Measurements from ENCODE around the gene DLL3.

Gene DLL3

DNA sequence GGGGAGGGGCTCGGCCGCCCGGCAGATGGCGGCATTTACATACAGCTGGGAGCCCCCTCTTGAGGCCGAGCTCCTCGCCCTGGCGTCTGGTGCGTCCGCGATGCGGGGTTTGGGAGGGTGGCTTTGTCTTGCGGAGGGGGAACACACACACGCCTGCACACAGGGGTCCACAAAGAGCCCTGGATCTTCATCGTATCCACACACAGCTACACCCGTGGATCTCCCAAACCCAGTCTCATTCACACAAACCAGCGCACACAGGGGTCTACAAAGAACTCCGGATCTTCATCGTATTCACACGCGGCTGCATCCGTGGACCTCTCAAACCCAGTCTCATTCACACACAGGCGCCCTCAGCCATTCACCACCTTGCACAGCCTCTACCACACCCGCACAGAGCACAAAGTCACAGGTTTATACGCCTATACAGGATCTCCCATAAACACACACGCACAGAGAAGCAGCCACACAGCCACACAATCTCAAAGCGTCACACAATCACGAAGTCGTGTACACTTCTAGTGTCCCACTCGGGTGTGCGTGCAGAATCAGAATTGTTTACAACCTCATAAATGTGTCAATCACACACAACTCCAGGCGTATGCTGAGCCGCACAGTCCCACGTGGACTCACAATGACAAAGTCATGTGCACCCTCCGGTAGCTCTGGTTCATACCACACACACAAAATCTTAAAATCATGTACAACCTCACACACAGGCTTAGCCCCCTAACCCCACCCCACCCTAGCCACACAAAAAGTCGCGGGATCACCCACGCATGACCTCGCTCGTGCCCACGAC, 550 bp upstream of the DLL3 start (continued):
- TF ChIP-seq, protein P1, sequence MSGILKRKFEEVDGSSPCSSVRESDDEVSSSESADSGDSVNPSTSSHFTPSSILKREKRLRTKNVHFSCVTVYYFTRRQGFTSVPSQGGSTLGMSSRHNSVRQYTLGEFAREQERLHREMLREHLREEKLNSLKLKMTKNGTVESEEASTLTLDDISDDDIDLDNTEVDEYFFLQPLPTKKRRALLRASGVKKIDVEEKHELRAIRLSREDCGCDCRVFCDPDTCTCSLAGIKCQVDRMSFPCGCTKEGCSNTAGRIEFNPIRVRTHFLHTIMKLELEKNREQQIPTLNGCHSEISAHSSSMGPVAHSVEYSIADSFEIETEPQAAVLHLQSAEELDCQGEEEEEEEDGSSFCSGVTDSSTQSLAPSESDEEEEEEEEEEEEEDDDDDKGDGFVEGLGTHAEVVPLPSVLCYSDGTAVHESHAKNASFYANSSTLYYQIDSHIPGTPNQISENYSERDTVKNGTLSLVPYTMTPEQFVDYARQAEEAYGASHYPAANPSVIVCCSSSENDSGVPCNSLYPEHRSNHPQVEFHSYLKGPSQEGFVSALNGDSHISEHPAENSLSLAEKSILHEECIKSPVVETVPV (CRISPR knock-in tag; IDR thresholded peaks at IDR 0.05), result no peak
- no peak for TF ChIP-seq GLIS3 (CRISPR knock-in tag; IDR thresholded peaks at IDR 0.05)

DNA sequence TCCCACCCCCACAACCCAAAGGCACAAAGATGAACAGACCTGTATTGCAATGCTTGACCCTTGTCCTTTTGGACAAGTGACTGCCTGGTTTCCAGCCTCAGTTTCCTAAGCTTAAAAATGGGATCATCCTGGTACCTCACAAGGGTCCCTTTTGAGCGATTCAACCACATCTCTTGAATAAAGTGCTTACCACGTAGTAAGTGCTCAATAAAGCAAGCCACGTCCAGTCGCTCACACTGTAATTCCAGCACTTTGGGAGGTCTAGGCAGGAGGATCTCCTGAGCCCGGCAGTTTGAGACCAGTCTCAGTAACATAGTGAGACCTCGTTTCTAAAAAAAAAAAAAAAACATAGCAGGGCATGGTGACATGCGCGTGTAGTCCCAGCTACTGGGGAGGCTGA, 1.2 kb downstream of the DLL3 start:
- no peak for ATAC-seq
- TF ChIP-seq SNAI2 (CRISPR knock-in tag; IDR thresholded peaks at IDR 0.05), result no peak
- no peak for TF ChIP-seq ZFP30 (CRISPR knock-in tag; IDR thresholded peaks at IDR 0.05)
- TF ChIP-seq, protein P2, sequence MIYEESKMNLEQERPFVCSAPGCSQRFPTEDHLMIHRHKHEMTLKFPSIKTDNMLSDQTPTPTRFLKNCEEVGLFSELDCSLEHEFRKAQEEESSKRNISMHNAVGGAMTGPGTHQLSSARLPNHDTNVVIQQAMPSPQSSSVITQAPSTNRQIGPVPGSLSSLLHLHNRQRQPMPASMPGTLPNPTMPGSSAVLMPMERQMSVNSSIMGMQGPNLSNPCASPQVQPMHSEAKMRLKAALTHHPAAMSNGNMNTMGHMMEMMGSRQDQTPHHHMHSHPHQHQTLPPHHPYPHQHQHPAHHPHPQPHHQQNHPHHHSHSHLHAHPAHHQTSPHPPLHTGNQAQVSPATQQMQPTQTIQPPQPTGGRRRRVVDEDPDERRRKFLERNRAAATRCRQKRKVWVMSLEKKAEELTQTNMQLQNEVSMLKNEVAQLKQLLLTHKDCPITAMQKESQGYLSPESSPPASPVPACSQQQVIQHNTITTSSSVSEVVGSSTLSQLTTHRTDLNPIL (CRISPR knock-in tag; IDR thresholded peaks at IDR 0.05; ENCODE audit: low read depth), result no peak
- TF ChIP-seq, protein P1 (CRISPR knock-in tag; IDR thresholded peaks at IDR 0.05), result no peak
- no peak for TF ChIP-seq ZFP3 (CRISPR knock-in tag; IDR thresholded peaks at IDR 0.05)
- TF ChIP-seq BACH2 (CRISPR knock-in tag; IDR thresholded peaks at IDR 0.05; ENCODE audit: borderline replicate concordance), result no peak
- no peak for TF ChIP-seq TOX (CRISPR knock-in tag; IDR thresholded peaks at IDR 0.05; ENCODE audit: borderline replicate concordance)
- TF ChIP-seq, protein P3, sequence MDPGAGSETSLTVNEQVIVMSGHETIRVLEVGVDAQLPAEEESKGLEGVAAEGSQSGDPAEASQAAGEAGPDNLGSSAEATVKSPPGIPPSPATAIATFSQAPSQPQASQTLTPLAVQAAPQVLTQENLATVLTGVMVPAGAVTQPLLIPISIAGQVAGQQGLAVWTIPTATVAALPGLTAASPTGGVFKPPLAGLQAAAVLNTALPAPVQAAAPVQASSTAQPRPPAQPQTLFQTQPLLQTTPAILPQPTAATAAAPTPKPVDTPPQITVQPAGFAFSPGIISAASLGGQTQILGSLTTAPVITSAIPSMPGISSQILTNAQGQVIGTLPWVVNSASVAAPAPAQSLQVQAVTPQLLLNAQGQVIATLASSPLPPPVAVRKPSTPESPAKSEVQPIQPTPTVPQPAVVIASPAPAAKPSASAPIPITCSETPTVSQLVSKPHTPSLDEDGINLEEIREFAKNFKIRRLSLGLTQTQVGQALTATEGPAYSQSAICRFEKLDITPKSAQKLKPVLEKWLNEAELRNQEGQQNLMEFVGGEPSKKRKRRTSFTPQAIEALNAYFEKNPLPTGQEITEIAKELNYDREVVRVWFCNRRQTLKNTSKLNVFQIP (CRISPR knock-in tag; IDR thresholded peaks at IDR 0.05; ENCODE audit: borderline replicate concordance, low read depth), result no peak
- TF ChIP-seq ARNTL (CRISPR knock-in tag; IDR thresholded peaks at IDR 0.05; ENCODE audit: borderline replicate concordance, low read depth), result no peak
- no peak for TF ChIP-seq PPARA (CRISPR knock-in tag; IDR thresholded peaks at IDR 0.05; ENCODE audit: borderline replicate concordance)
- no peak for TF ChIP-seq ZNF70 (CRISPR knock-in tag; IDR thresholded peaks at IDR 0.05)
- no peak for TF ChIP-seq GLIS3 (CRISPR knock-in tag; IDR thresholded peaks at IDR 0.05)
- TF ChIP-seq ZNF565 (CRISPR knock-in tag; conservative IDR thresholded peaks at IDR 0.05; ENCODE audit: low read depth), result no peak
- no peak for TF ChIP-seq RARB (CRISPR knock-in tag; IDR thresholded peaks at IDR 0.05)
- TF ChIP-seq TCF4 (CRISPR knock-in tag; IDR thresholded peaks at IDR 0.05; ENCODE audit: borderline replicate concordance), result no peak
- no peak for TF ChIP-seq ISL1 (CRISPR knock-in tag; IDR thresholded peaks at IDR 0.05)

DNA sequence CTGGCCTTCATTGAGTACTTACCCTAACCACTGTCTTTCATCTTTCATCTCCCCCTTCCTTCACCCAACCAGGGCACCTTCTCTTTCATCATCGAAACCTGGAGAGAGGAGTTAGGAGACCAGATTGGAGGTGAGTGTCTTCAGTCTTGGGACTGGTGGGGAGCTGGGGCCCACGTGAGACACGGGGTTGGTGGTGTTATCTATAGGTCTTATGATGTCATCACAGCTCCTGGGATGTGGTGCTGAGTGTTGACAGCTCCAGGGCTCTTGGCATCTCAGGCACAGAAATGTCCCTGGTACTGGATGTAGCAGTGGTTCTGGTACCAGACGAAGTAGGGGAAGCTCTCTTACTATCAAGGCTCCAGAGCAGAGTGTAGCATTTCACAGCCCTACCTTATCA, 1.8 kb downstream of the DLL3 start:
- ATAC-seq, result no peak
- TF ChIP-seq ZC3H10 (CRISPR knock-in tag; IDR thresholded peaks at IDR 0.05), result no peak
- no peak for TF ChIP-seq OSR1 (CRISPR knock-in tag; IDR thresholded peaks at IDR 0.05)
- TF ChIP-seq, protein P3 (CRISPR knock-in tag; IDR thresholded peaks at IDR 0.05; ENCODE audit: borderline replicate concordance, low read depth), result no peak
- TF ChIP-seq ZNF70 (CRISPR knock-in tag; IDR thresholded peaks at IDR 0.05), result no peak
- no peak for TF ChIP-seq SNAI2 (CRISPR knock-in tag; IDR thresholded peaks at IDR 0.05)
- TF ChIP-seq, protein P4, sequence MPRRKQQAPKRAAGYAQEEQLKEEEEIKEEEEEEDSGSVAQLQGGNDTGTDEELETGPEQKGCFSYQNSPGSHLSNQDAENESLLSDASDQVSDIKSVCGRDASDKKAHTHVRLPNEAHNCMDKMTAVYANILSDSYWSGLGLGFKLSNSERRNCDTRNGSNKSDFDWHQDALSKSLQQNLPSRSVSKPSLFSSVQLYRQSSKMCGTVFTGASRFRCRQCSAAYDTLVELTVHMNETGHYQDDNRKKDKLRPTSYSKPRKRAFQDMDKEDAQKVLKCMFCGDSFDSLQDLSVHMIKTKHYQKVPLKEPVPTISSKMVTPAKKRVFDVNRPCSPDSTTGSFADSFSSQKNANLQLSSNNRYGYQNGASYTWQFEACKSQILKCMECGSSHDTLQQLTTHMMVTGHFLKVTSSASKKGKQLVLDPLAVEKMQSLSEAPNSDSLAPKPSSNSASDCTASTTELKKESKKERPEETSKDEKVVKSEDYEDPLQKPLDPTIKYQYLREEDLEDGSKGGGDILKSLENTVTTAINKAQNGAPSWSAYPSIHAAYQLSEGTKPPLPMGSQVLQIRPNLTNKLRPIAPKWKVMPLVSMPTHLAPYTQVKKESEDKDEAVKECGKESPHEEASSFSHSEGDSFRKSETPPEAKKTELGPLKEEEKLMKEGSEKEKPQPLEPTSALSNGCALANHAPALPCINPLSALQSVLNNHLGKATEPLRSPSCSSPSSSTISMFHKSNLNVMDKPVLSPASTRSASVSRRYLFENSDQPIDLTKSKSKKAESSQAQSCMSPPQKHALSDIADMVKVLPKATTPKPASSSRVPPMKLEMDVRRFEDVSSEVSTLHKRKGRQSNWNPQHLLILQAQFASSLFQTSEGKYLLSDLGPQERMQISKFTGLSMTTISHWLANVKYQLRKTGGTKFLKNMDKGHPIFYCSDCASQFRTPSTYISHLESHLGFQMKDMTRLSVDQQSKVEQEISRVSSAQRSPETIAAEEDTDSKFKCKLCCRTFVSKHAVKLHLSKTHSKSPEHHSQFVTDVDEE (CRISPR knock-in tag; IDR thresholded peaks at IDR 0.05), result no peak
- TF ChIP-seq TOX (CRISPR knock-in tag; IDR thresholded peaks at IDR 0.05; ENCODE audit: borderline replicate concordance), result no peak
- no peak for TF ChIP-seq ISL1 (CRISPR knock-in tag; IDR thresholded peaks at IDR 0.05)
- no peak for TF ChIP-seq ZNF8 (CRISPR knock-in tag; IDR thresholded peaks at IDR 0.05)
- TF ChIP-seq ZNF565 (CRISPR knock-in tag; conservative IDR thresholded peaks at IDR 0.05; ENCODE audit: low read depth), result no peak
- TF ChIP-seq ARNTL (CRISPR knock-in tag; IDR thresholded peaks at IDR 0.05; ENCODE audit: borderline replicate concordance, low read depth), result no peak
- TF ChIP-seq GLIS3 (CRISPR knock-in tag; IDR thresholded peaks at IDR 0.05), result no peak
- no peak for TF ChIP-seq PPARA (CRISPR knock-in tag; IDR thresholded peaks at IDR 0.05; ENCODE audit: borderline replicate concordance)
- no peak for TF ChIP-seq ZFP30 (CRISPR knock-in tag; IDR thresholded peaks at IDR 0.05)
- TF ChIP-seq TCF4 (CRISPR knock-in tag; IDR thresholded peaks at IDR 0.05; ENCODE audit: borderline replicate concordance), result no peak
- TF ChIP-seq, protein P5, sequence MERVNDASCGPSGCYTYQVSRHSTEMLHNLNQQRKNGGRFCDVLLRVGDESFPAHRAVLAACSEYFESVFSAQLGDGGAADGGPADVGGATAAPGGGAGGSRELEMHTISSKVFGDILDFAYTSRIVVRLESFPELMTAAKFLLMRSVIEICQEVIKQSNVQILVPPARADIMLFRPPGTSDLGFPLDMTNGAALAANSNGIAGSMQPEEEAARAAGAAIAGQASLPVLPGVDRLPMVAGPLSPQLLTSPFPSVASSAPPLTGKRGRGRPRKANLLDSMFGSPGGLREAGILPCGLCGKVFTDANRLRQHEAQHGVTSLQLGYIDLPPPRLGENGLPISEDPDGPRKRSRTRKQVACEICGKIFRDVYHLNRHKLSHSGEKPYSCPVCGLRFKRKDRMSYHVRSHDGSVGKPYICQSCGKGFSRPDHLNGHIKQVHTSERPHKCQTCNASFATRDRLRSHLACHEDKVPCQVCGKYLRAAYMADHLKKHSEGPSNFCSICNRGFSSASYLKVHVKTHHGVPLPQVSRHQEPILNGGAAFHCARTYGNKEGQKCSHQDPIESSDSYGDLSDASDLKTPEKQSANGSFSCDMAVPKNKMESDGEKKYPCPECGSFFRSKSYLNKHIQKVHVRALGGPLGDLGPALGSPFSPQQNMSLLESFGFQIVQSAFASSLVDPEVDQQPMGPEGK (CRISPR knock-in tag; IDR thresholded peaks at IDR 0.05; ENCODE audit: borderline replicate concordance), result no peak
- TF ChIP-seq ZFP3 (CRISPR knock-in tag; IDR thresholded peaks at IDR 0.05), result no peak
